Measurements from ENCODE around the gene SCYGR2.

Gene SCYGR2

GRCh38 chr2:227613272-227613660 is 14.6 kb downstream of the SCYGR2 start:
- no peak for DNase-seq

- no peak for DNase-seq
Measured at GRCh38 chr2:227614246-227614645, 15.6 kb downstream of the SCYGR2 start.

GRCh38 chr2:227614740-227615139 is 16.0 kb downstream of the SCYGR2 start, which contains the start of gene SCYGR3:
TSS of gene SCYGR3 (minus strand) at chr2:227614840. CDS start at chr2:227614840, 0 bp downstream.
- no peak for DNase-seq

- no peak for DNase-seq
Measured at GRCh38 chr2:227615181-227615580, 16.5 kb downstream of the SCYGR2 start.

- no peak for DNase-seq
Measured at GRCh38 chr2:227615906-227616305, 17.2 kb downstream of the SCYGR2 start.

GRCh38 chr2:227616631-227617030 is 17.9 kb downstream of the SCYGR2 start:
- no peak for DNase-seq

- no peak for DNase-seq
Measured at GRCh38 chr2:227617316-227618230, 18.9 kb downstream of the SCYGR2 start, which contains the start of gene SCYGR4. TSS of gene SCYGR4 (plus strand) at chr2:227617498. CDS start at chr2:227617498, 0 bp downstream.

GRCh38 chr2:227623226-227623625 is 24.5 kb downstream of the SCYGR2 start:
- DNase-seq = no peak

GRCh38 chr2:227625420-227625819 is 26.7 kb downstream of the SCYGR2 start:
- DNase-seq = no peak

GRCh38 chr2:227626580-227627151 is 28.0 kb downstream of the SCYGR2 start:
- DNase-seq = no peak

- DNase-seq = no peak
Measured at GRCh38 chr2:227627769-227628168, 29.1 kb downstream of the SCYGR2 start.

- no peak for DNase-seq
Measured at GRCh38 chr2:227629435-227629834, 30.7 kb downstream of the SCYGR2 start.

- DNase-seq = no peak
Measured at GRCh38 chr2:227630322-227630721, 31.6 kb downstream of the SCYGR2 start.

- no peak for DNase-seq
Measured at GRCh38 chr2:227632827-227633226, 34.1 kb downstream of the SCYGR2 start.

- DNase-seq = no peak
Measured at GRCh38 chr2:227634201-227634600, 35.5 kb downstream of the SCYGR2 start.

GRCh38 chr2:227642656-227643055 is 44.0 kb downstream of the SCYGR2 start:
- DNase-seq = no peak

GRCh38 chr2:227643990-227644551 is 45.4 kb downstream of the SCYGR2 start:
- no peak for DNase-seq

Measured in midbrain (tissue), 1 donor.